Body of pancreas (tissue), 4 donors: ENCODE data around the gene ETFA.

Experiments used
- CTCF ChIP-seq, 7 experiments: fragments of 450-650 bp in 4 of 7; fragments of 200-600 bp in 3 of 7; sonication (generic) in 3 of 7; IDR thresholded peaks; one replicate each; pipeline ENCODE4 v1.5.1; 2016 to 2019; ENCODE audit warnings: antibody characterized with exemption in 7 of 7
- POLR2A ChIP-seq, 3 donors: fragments of 450-650 bp; IDR thresholded peaks; one replicate each; pipeline ENCODE4 v1.6.1; 2016; ENCODE audit warnings: antibody characterized with exemption in 3 of 3, mild to moderate bottlenecking in 2 of 3

- no peak for TF ChIP-seq CTCF (IDR thresholded peaks at IDR 0.05)
- no peak for TF ChIP-seq POLR2A (IDR thresholded peaks at IDR 0.05)
Measured at GRCh38 chr15:76293361-76293760, 17.9 kb downstream of the ETFA start.
